Measurements from ENCODE around the gene KL.
A peak's percentile ranks its signal among the peaks of the same experiment; 100 is the strongest.

The KL gene

GRCh38 chr13:33034882-33035520 is 18.8 kb downstream of the KL start:
- DNase-seq: no peak

- no peak for DNase-seq
Observed at GRCh38 chr13:33037673-33038072, 21.4 kb downstream of the KL start.

- DNase-seq: no peak
Observed at GRCh38 chr13:33040090-33040489, 23.9 kb downstream of the KL start.

- DNase-seq: no peak
Observed at GRCh38 chr13:33045851-33046592, 29.8 kb downstream of the KL start.

- DNase-seq: no peak
Observed at GRCh38 chr13:33050161-33050560, 33.9 kb downstream of the KL start.

- DNase-seq: no peak
Observed at GRCh38 chr13:33051632-33052031, 35.4 kb downstream of the KL start.

GRCh38 chr13:33052506-33053280 is 36.5 kb downstream of the KL start:
- no peak for DNase-seq

- DNase-seq: no peak
Observed at GRCh38 chr13:33053397-33054066, 37.3 kb downstream of the KL start.

GRCh38 chr13:33057019-33057780 is 41.0 kb downstream of the KL start:
- no peak for DNase-seq

GRCh38 chr13:33058776-33059327 is 42.6 kb downstream of the KL start:
- DNase-seq: no peak

- no peak for DNase-seq
Observed at GRCh38 chr13:33060815-33061214, 44.6 kb downstream of the KL start.

GRCh38 chr13:33066329-33066728 is 50.1 kb downstream of the KL start:
- DNase-seq: no peak

GRCh38 chr13:33069365-33069764 is 53.1 kb downstream of the KL start:
- DNase-seq: no peak

GRCh38 chr13:33070713-33071112 is 54.5 kb downstream of the KL start:
- DNase-seq: no peak

- DNase-seq: peak in 21 of 56 donors; percentile 2 to 43 (median 21)
Observed at GRCh38 chr13:33072282-33072681, 56.1 kb downstream of the KL start.

- DNase-seq: no peak
Observed at GRCh38 chr13:33072759-33073158, 56.5 kb downstream of the KL start.

- DNase-seq: no peak
Observed at GRCh38 chr13:33073338-33073737, 57.1 kb downstream of the KL start.

- no peak for DNase-seq
Observed at GRCh38 chr13:33076001-33076992, 60.1 kb downstream of the KL start.

- DNase-seq: no peak
Observed at GRCh38 chr13:33078263-33078662, 62.0 kb downstream of the KL start.
